Activated T-helper 17 cell treated with anti-CD3 and anti-CD28 coated beads, Interleukin-2, amount 50 U/mL, for 72 hours (primary cell): ENCODE results near the gene GJB4. TPM values are rescaled to one million over a fixed set of nuclear protein-coding genes. Genes with fewer than 3 reads are reported as not detected.
A peak's percentile ranks its signal among the peaks of the same experiment; 100 is the strongest.
"Not testable (repeated sequence)": the region's sequence is repeated elsewhere in the genome, so short reads cannot be mapped to it uniquely, and the experiment has no call there.

Experiments used
- ATAC-seq: fragments of 150-1000 bp; cut with Tn5 transposase; replicated peaks from 2 replicates; pipeline ENCODE4 v1.10.0; 2021; ENCODE audit warnings: mild to moderate bottlenecking, moderate library complexity
- H3K27ac Mint-ChIP-seq: one replicate; pipeline ENCODE4 v1.8.0; 2022; ENCODE audit warnings: mixed read lengths
- H3K27me3 Mint-ChIP-seq: one replicate; pipeline ENCODE4 v1.8.0; 2022; ENCODE audit warnings: mixed read lengths
- H3K36me3 Mint-ChIP-seq: one replicate; pipeline ENCODE4 v1.8.0; 2022; ENCODE audit warnings: low read depth, mild to moderate bottlenecking, mixed read lengths
- H3K4me1 Mint-ChIP-seq: one replicate; pipeline ENCODE4 v1.8.0; 2022; ENCODE audit warnings: mixed read lengths
- H3K4me3 Mint-ChIP-seq: one replicate; pipeline ENCODE4 v1.8.0; 2022; ENCODE audit warnings: mild to moderate bottlenecking, mixed read lengths
- H3K9me3 Mint-ChIP-seq: one replicate; pipeline ENCODE4 v1.8.0; 2022; ENCODE audit warnings: mixed read lengths
- total RNA-seq, 2 donors: library from RNA; stranded (reverse); gene quantifications; one replicate each; pipeline ENCODE4 v1.2.3, GENCODE V29; 2022

The GJB4 gene
- total RNA-seq, 2 donors from 2014 or later, result not detected

GRCh38 chr1:34792868-34793727 lies 33.6 kb downstream of the GJB4 start, which contains the start of gene GJA4:
Gene GJA4, plus strand, starts transcription at chr1:34792999. Its CDS starts 1,215 bp downstream, at chr1:34794214.
- no peak for ATAC-seq
- Mint-ChIP-seq H3K4me1 (peaks cover 10% of the 10 kb centered on the region), H3K4me3 (peak within 1 kb of the TSS; percentile 42), H3K27ac (no peak within 1 kb of the TSS), H3K9me3 (no peaks in the 10 kb centered on the region), H3K27me3 (peaks cover 22% of the 10 kb centered on the region), H3K36me3 (no peaks in the 10 kb centered on the region)

- H3K36me3 Mint-ChIP-seq, result no peaks in the 10 kb centered on the region
- no peak overlapping the region for H3K4me3 Mint-ChIP-seq
- H3K27me3 Mint-ChIP-seq, result peaks cover 22% of the 10 kb centered on the region
- H3K27ac Mint-ChIP-seq, result no peak overlapping the region
- no peak for ATAC-seq
- H3K4me1 Mint-ChIP-seq, result peaks cover 6% of the 10 kb centered on the region
- no peaks in the 10 kb centered on the region for H3K9me3 Mint-ChIP-seq
Measured at GRCh38 chr1:34794001-34794789, 34.7 kb downstream of the GJB4 start.

GRCh38 chr1:34794790-34795180 lies 35.2 kb downstream of the GJB4 start:
- peaks cover 6% of the 10 kb centered on the region for H3K4me1 Mint-ChIP-seq
- no peak overlapping the region for H3K4me3 Mint-ChIP-seq
- H3K9me3 Mint-ChIP-seq, result no peaks in the 10 kb centered on the region
- H3K27me3 Mint-ChIP-seq, result peaks cover 21% of the 10 kb centered on the region
- H3K27ac Mint-ChIP-seq, result no peak overlapping the region
- no peak for ATAC-seq
- no peaks in the 10 kb centered on the region for H3K36me3 Mint-ChIP-seq

GRCh38 chr1:34795916-34796315 lies 36.4 kb downstream of the GJB4 start:
- ATAC-seq, result no peak

GRCh38 chr1:34796990-34797389 lies 37.5 kb downstream of the GJB4 start:
- no peak overlapping the region for H3K4me3 Mint-ChIP-seq
- H3K4me1 Mint-ChIP-seq, result peaks cover 10% of the 10 kb centered on the region
- no peaks in the 10 kb centered on the region for H3K9me3 Mint-ChIP-seq
- peaks cover 4% of the 10 kb centered on the region for H3K27me3 Mint-ChIP-seq
- no peak overlapping the region for H3K27ac Mint-ChIP-seq
- no peaks in the 10 kb centered on the region for H3K36me3 Mint-ChIP-seq
- peak; percentile 69 for ATAC-seq

More at GRCh38 chr1:34795916-34796315, 36.4 kb downstream of the GJB4 start:
- H3K27me3 Mint-ChIP-seq, result peaks cover 11% of the 10 kb centered on the region
- no peaks in the 10 kb centered on the region for H3K36me3 Mint-ChIP-seq
- H3K4me1 Mint-ChIP-seq, result peaks cover 10% of the 10 kb centered on the region
- H3K27ac Mint-ChIP-seq, result no peak overlapping the region
- H3K9me3 Mint-ChIP-seq, result no peaks in the 10 kb centered on the region
- no peak overlapping the region for H3K4me3 Mint-ChIP-seq

GRCh38 chr1:34800214-34800613 lies 40.7 kb downstream of the GJB4 start:
- Mint-ChIP-seq H3K27ac (peak overlapping the region; percentile 51), H3K4me1 (peaks cover 10% of the 10 kb centered on the region), H3K36me3 (no peaks in the 10 kb centered on the region), H3K9me3 (no peaks in the 10 kb centered on the region), H3K4me3 (no peak overlapping the region), H3K27me3 (no peaks in the 10 kb centered on the region)
- ATAC-seq, result peak; percentile 90

GRCh38 chr1:34803770-34804169 lies 44.2 kb downstream of the GJB4 start:
- Mint-ChIP-seq H3K4me3 (no peak overlapping the region), H3K4me1 (peaks cover 4% of the 10 kb centered on the region), H3K36me3 (no peaks in the 10 kb centered on the region), H3K27me3 (no peaks in the 10 kb centered on the region), H3K9me3 (no peaks in the 10 kb centered on the region), H3K27ac (no peak overlapping the region)
- ATAC-seq, result no peak

- H3K36me3 Mint-ChIP-seq, result no peaks in the 10 kb centered on the region
- no peaks in the 10 kb centered on the region for H3K4me1 Mint-ChIP-seq
- peaks cover 9% of the 10 kb centered on the region for H3K9me3 Mint-ChIP-seq
- no peaks in the 10 kb centered on the region for H3K27me3 Mint-ChIP-seq
- H3K27ac Mint-ChIP-seq, result no peak overlapping the region
- ATAC-seq, result no peak
- no peak overlapping the region for H3K4me3 Mint-ChIP-seq
Measured at GRCh38 chr1:34806396-34806795, 46.9 kb downstream of the GJB4 start.

GRCh38 chr1:34808051-34808810 lies 48.7 kb downstream of the GJB4 start:
- no peak overlapping the region for H3K27ac Mint-ChIP-seq
- no peak for ATAC-seq
- H3K9me3 Mint-ChIP-seq, result peaks cover 9% of the 10 kb centered on the region

GRCh38 chr1:34810781-34811180 lies 51.2 kb downstream of the GJB4 start:
- H3K36me3 Mint-ChIP-seq, H3K27me3 Mint-ChIP-seq, H3K9me3 Mint-ChIP-seq, H3K4me3 Mint-ChIP-seq, ATAC-seq, H3K4me1 Mint-ChIP-seq, H3K27ac Mint-ChIP-seq: not testable (repeated sequence)

More at GRCh38 chr1:34808051-34808810, 48.7 kb downstream of the GJB4 start:
- no peaks in the 10 kb centered on the region for H3K4me1 Mint-ChIP-seq
- H3K27me3 Mint-ChIP-seq, result no peaks in the 10 kb centered on the region
- H3K4me3 Mint-ChIP-seq, result no peak overlapping the region
- H3K36me3 Mint-ChIP-seq, result no peaks in the 10 kb centered on the region

Other genes with a start within 250 kb of the GJB4 start
- not detected for gene GJB5, start 4.7 kb upstream of the GJB4 start, total RNA-seq
- not detected for gene GJB3, start 21.5 kb downstream of the GJB4 start, total RNA-seq
- gene GJA4, start 33.3 kb downstream of the GJB4 start, total RNA-seq, result not detected
- 10 to 100 TPM; 30.3 to 60.0 TPM for gene SMIM12, start 100.0 kb downstream of the GJB4 start, total RNA-seq
- 1 to 10 TPM; 1.3 TPM for gene DLGAP3, start 169.9 kb downstream of the GJB4 start, total RNA-seq
- gene TMEM35B, start 225.6 kb downstream of the GJB4 start, total RNA-seq, result 10 to 100 TPM; 13.1 to 17.3 TPM